ENCODE measurements around the gene MAST3. TPM values are rescaled to one million over a fixed set of nuclear protein-coding genes. Genes with fewer than 3 reads are reported as not detected.

The MAST3 gene
- total RNA-seq, 4 donors from 2014 or later, result 27.2 to 53.5 (median 32.7) TPM

- WGBS, 2 donors (ENCODE audit: low coverage in 1 of 2), result 53% methylated on average over 14 of the region's 14 CpGs; no CpG with 5 or more reads in 1 of the 2 donors
- no peaks in the 10 kb centered on the region for H3K27me3 ChIP-seq
- peaks cover 0 to 8% (median 5%) of the 10 kb centered on the region in 4 donors for H3K4me1 ChIP-seq
- H3K27ac ChIP-seq, result no peak overlapping the region
- H3K9me3 ChIP-seq, result no peaks in the 10 kb centered on the region
- in situ Hi-C loops (cut with MboI; ENCODE audit: low pct_ligation_motif_present in 1 of 4, low pct_unique_long_range_greater_than_20kb in 1 of 4, low sequenced_read_pairs in 3 of 4), result no loop called here
- intact Hi-C loops (cut with DNase I; ENCODE audit: low total_unique reads), result loop anchor here (5.0 kb wide), 1 partner anchor 334 kb away; no protein-coding TSS in a partner anchor
- TF ChIP-seq CTCF (IDR thresholded peaks at IDR 0.05) (peak; percentile 71 to 78 (median 75)), POLR2A (IDR thresholded peaks at IDR 0.05) (no peak), EP300 (IDR thresholded peaks at IDR 0.05; ENCODE audit: low read depth) (no peak), POLR2AphosphoS5 (IDR thresholded peaks at IDR 0.05) (no peak)
- DNase-seq, result peak; percentile 61
- H3K4me3 ChIP-seq, result no peak overlapping the region
- peaks cover 0 to 26% (median 15%) of the 10 kb centered on the region in 4 donors for H3K36me3 ChIP-seq
Measured at GRCh38 chr19:18167975-18168645, 70.5 kb downstream of the MAST3 start.

- TF ChIP-seq EP300 (IDR thresholded peaks at IDR 0.05; ENCODE audit: low read depth) (no peak), POLR2A (IDR thresholded peaks at IDR 0.05) (no peak), POLR2AphosphoS5 (IDR thresholded peaks at IDR 0.05) (no peak), CTCF (IDR thresholded peaks at IDR 0.05) (no peak)
Measured at GRCh38 chr19:18168673-18169381, 71.2 kb downstream of the MAST3 start.

GRCh38 chr19:18170714-18171255, 73.2 kb downstream of the MAST3 start:
- in situ Hi-C loops (cut with MboI; ENCODE audit: low pct_ligation_motif_present in 1 of 4, low pct_unique_long_range_greater_than_20kb in 1 of 4, low sequenced_read_pairs in 3 of 4) (no loop called here), intact Hi-C loops (cut with DNase I; ENCODE audit: low total_unique reads) (no loop called here)
- Histone ChIP-seq H3K9me3 (no peaks in the 10 kb centered on the region), H3K27me3 (no peaks in the 10 kb centered on the region), H3K4me1 (peaks cover 4 to 27% (median 18%) of the 10 kb centered on the region in 4 donors), H3K4me3 (no peak overlapping the region), H3K27ac (peak overlapping the region; percentile 42 to 84 (median 64)), H3K36me3 (peaks cover 0 to 20% (median 8%) of the 10 kb centered on the region in 4 donors)
- peak; percentile 65 for DNase-seq
- TF ChIP-seq POLR2AphosphoS5 (IDR thresholded peaks at IDR 0.05) (peak; percentile 31 to 53 (median 34)), EP300 (IDR thresholded peaks at IDR 0.05; ENCODE audit: low read depth) (no peak), CTCF (IDR thresholded peaks at IDR 0.05) (no peak), POLR2A (IDR thresholded peaks at IDR 0.05) (peak; percentile 34)
- WGBS, 2 donors (ENCODE audit: low coverage in 1 of 2), result 49% methylated on average over 16 of the region's 16 CpGs; no CpG with 5 or more reads in 1 of the 2 donors

More at GRCh38 chr19:18168673-18169381, 71.2 kb downstream of the MAST3 start:
- Histone ChIP-seq H3K36me3 (peaks cover 0 to 25% (median 11%) of the 10 kb centered on the region in 4 donors), H3K4me3 (no peak overlapping the region), H3K27ac (peak overlapping the region in 3 of 4 donors; percentile 9 to 84 (median 63)), H3K9me3 (no peaks in the 10 kb centered on the region), H3K4me1 (peaks cover 3 to 15% (median 8%) of the 10 kb centered on the region in 4 donors), H3K27me3 (no peaks in the 10 kb centered on the region)
- DNase-seq, result no peak
- WGBS, 2 donors (ENCODE audit: low coverage in 1 of 2), result 88 to 100% methylated on average over 8 to 66 of the region's 66 CpGs
- intact Hi-C loops (cut with DNase I; ENCODE audit: low total_unique reads), result loop anchor here (5.0 kb wide), 1 partner anchor 333 kb away; no protein-coding TSS in a partner anchor
- in situ Hi-C loops (cut with MboI; ENCODE audit: low pct_ligation_motif_present in 1 of 4, low pct_unique_long_range_greater_than_20kb in 1 of 4, low sequenced_read_pairs in 3 of 4), result no loop called here

Data from transverse colon (tissue), 4 donors.